Thyroid gland (tissue), 4 donors: ENCODE measurements around the gene BRD4.

ENCODE experiments used
- POLR2A ChIP-seq, 2 donors: fragments of 450-650 bp; IDR thresholded peaks; one replicate each; pipeline ENCODE4 v1.6.1; 2017; ENCODE audit warnings: antibody characterized with exemption in 2 of 2, mild to moderate bottlenecking in 2 of 2, moderate library complexity in 1 of 2
- TF ChIP-seq, protein P1 (sequence below), 6 experiments: fragments of 200-600 bp in 3 of 6; fragments of 450-650 bp in 3 of 6; sonication (generic) in 3 of 6; IDR thresholded peaks; one replicate each; pipeline ENCODE4 v1.5.1; 2016 to 2019; ENCODE audit warnings: antibody characterized with exemption in 6 of 6, mild to moderate bottlenecking in 2 of 6, inconsistent platforms in 1 of 6, moderate library complexity in 1 of 6

DNA sequence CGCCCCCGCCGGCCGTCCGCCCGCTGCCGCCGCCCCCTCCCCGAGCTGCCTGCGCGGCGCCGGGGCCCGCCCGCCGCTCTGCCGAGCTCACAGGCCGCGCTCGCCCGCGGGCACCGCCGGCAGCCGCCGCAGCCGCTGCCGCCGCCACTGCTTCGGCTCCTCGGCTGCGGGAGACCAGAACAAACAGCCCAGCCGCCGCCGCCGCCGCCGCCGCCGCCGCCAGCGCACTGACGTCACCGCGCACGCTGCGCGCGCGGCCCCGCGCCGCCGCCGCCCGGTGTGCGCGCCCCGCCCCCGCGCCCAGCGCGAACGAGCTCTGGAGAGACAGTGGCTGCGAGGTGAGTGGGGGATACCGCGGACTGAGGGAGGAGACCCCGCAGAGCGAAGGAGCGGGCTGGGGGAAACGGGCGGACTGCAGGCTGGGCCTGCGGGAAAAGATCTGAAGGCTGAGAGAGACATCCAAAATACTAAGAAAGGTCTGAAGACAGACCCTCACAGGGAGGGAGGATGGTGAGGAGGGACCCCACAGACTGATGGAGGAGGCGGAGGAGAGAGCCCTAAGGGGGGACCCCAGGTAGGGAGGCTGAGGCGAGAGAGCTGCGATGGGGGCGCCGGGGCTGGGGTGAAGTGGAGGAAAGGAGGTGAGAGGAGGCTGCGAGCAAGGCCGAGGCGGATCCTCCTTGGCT, at the start of gene BRD4:
- TF ChIP-seq, protein P1, sequence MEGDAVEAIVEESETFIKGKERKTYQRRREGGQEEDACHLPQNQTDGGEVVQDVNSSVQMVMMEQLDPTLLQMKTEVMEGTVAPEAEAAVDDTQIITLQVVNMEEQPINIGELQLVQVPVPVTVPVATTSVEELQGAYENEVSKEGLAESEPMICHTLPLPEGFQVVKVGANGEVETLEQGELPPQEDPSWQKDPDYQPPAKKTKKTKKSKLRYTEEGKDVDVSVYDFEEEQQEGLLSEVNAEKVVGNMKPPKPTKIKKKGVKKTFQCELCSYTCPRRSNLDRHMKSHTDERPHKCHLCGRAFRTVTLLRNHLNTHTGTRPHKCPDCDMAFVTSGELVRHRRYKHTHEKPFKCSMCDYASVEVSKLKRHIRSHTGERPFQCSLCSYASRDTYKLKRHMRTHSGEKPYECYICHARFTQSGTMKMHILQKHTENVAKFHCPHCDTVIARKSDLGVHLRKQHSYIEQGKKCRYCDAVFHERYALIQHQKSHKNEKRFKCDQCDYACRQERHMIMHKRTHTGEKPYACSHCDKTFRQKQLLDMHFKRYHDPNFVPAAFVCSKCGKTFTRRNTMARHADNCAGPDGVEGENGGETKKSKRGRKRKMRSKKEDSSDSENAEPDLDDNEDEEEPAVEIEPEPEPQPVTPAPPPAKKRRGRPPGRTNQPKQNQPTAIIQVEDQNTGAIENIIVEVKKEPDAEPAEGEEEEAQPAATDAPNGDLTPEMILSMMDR (IDR thresholded peaks at IDR 0.05), result no peak
- peak; percentile 65 to 77 for TF ChIP-seq POLR2A (IDR thresholded peaks at IDR 0.05)
